HTERT RPE-1 (cell line): ENCODE data around the gene BCKDK.

Experiments used
- in situ Hi-C: fragments of 300-500 bp; cut with MboI; formaldehyde crosslinking; loops from 4 replicates; pipeline ENCODE4 v1.14.3; 2020; ENCODE audit warnings: low sequenced_read_pairs

Gene BCKDK

GRCh38 chr16:31108035-31108793 lies at the start of gene BCKDK:
Gene BCKDK, plus strand, starts transcription at chr16:31108386. Its CDS starts 838 bp downstream, at chr16:31109224.
- in situ Hi-C loops = no loop called here

GRCh38 chr16:31061126-31061812 lies 46.9 kb upstream of the BCKDK start:
- in situ Hi-C loops = no loop called here

GRCh38 chr16:31061813-31062440 lies 46.3 kb upstream of the BCKDK start:
- in situ Hi-C loops = no loop called here

GRCh38 chr16:31063495-31063842 lies 44.7 kb upstream of the BCKDK start:
- in situ Hi-C loops = no loop called here

- in situ Hi-C loops = no loop called here
Measured at GRCh38 chr16:31063843-31064611, 44.2 kb upstream of the BCKDK start.

- in situ Hi-C loops = no loop called here
Measured at GRCh38 chr16:31064882-31065461, 43.2 kb upstream of the BCKDK start.

- in situ Hi-C loops = no loop called here
Measured at GRCh38 chr16:31067342-31067741, 40.8 kb upstream of the BCKDK start.

- in situ Hi-C loops = no loop called here
Measured at GRCh38 chr16:31071861-31072260, 36.3 kb upstream of the BCKDK start.

GRCh38 chr16:31072540-31073141 lies 35.5 kb upstream of the BCKDK start:
- in situ Hi-C loops = no loop called here

- in situ Hi-C loops = no loop called here
Measured at GRCh38 chr16:31073142-31073969, 34.8 kb upstream of the BCKDK start.

- in situ Hi-C loops = no loop called here
Measured at GRCh38 chr16:31073970-31074813, 34.0 kb upstream of the BCKDK start, which contains the start of the genes ZNF646 and ZNF668. Gene ZNF646, plus strand, starts transcription at chr16:31074422. Its CDS starts 1,903 bp downstream, at chr16:31076325. Gene ZNF668, minus strand, starts transcription at chr16:31074240. Its CDS starts 9,781 bp downstream, at chr16:31064459.

- in situ Hi-C loops = no loop called here
Measured at GRCh38 chr16:31074814-31075183, 33.4 kb upstream of the BCKDK start.

GRCh38 chr16:31076319-31076718 lies 31.9 kb upstream of the BCKDK start:
- in situ Hi-C loops = no loop called here

- in situ Hi-C loops = no loop called here
Measured at GRCh38 chr16:31077024-31077423, 31.2 kb upstream of the BCKDK start.

GRCh38 chr16:31077592-31078396 lies 30.4 kb upstream of the BCKDK start:
- in situ Hi-C loops = no loop called here

- in situ Hi-C loops = no loop called here
Measured at GRCh38 chr16:31078597-31079341, 29.4 kb upstream of the BCKDK start.

GRCh38 chr16:31079342-31079944 lies 28.7 kb upstream of the BCKDK start:
- in situ Hi-C loops = no loop called here
